GM12875 (cell line): Measurements from ENCODE around the gene IFRD1.

Experiments
- H3K4me3 ChIP-seq: one replicate; pipeline ENCODE4 v1.5.1; 2011; ENCODE audit warnings: low read depth, low read length, control low read depth
- TF ChIP-seq, protein P1 (sequence below): IDR thresholded peaks from 2 replicates; pipeline ENCODE4 v1.5.1; 2011; ENCODE audit warnings: low read depth, mild to moderate bottlenecking, control low read depth, inconsistent platforms, low read length, moderate library complexity, borderline replicate concordance; ENCODE audit not compliant: insufficient read depth

Gene IFRD1

DNA sequence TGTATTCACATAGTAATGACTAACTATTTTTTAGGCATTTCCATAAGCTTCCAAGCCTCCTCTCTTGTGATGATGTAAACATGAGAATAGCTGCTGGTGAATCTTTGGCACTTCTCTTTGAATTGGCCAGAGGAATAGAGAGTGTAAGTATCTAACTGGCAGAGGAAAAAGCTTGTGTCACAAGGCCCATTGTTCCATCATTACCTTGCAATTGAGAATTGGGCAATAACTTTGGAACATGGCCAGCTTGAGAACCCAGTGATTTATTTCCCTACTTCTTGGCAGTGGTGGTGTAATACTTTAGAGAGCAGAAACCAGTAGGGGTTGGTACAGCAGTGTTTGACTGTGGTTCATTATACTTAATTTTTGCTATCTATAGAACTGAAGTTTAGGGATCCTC is 12.0 kb downstream of the IFRD1 start:
- no peak overlapping the region for H3K4me3 ChIP-seq
- TF ChIP-seq, protein P1, sequence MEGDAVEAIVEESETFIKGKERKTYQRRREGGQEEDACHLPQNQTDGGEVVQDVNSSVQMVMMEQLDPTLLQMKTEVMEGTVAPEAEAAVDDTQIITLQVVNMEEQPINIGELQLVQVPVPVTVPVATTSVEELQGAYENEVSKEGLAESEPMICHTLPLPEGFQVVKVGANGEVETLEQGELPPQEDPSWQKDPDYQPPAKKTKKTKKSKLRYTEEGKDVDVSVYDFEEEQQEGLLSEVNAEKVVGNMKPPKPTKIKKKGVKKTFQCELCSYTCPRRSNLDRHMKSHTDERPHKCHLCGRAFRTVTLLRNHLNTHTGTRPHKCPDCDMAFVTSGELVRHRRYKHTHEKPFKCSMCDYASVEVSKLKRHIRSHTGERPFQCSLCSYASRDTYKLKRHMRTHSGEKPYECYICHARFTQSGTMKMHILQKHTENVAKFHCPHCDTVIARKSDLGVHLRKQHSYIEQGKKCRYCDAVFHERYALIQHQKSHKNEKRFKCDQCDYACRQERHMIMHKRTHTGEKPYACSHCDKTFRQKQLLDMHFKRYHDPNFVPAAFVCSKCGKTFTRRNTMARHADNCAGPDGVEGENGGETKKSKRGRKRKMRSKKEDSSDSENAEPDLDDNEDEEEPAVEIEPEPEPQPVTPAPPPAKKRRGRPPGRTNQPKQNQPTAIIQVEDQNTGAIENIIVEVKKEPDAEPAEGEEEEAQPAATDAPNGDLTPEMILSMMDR = no peak

DNA sequence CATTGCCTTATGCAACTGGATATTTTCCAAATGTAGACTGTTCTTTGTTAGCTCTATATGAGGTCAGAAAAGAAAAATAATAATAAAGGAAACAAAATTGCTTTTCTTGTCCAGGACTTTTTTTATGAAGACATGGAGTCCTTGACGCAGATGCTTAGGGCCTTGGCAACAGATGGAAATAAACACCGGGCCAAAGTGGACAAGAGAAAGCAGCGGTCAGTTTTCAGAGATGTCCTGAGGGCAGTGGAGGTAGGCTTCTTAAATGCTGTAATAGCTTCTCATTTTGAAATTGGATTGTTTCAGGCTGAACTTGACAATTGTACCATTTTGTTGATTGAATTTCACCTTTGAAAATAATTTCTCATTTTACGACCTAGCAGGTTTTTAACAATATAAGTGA is 17.6 kb downstream of the IFRD1 start:
- H3K4me3 ChIP-seq = no peak overlapping the region
- TF ChIP-seq, protein P1 = no peak

DNA sequence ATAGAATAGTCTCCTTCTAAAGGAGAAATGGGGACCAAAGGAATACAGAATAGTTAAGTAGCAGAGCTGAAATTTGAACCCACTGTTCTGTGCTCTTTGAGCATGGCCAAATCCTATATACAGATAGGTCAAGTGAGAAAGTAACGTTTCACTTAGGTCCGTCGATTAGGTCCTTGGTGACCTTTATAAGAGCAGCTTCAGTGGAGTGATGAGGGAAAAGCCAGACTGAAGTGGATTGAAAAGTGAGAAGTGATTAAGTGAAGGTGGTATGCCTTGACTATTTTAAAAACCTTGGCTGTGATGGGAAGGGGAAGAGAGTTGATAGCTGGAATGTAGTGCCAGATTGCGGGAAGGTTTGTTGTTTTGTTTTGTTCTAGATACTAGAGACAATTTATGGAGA is 19.9 kb downstream of the IFRD1 start:
- TF ChIP-seq, protein P1 = no peak
- no peak overlapping the region for H3K4me3 ChIP-seq

DNA sequence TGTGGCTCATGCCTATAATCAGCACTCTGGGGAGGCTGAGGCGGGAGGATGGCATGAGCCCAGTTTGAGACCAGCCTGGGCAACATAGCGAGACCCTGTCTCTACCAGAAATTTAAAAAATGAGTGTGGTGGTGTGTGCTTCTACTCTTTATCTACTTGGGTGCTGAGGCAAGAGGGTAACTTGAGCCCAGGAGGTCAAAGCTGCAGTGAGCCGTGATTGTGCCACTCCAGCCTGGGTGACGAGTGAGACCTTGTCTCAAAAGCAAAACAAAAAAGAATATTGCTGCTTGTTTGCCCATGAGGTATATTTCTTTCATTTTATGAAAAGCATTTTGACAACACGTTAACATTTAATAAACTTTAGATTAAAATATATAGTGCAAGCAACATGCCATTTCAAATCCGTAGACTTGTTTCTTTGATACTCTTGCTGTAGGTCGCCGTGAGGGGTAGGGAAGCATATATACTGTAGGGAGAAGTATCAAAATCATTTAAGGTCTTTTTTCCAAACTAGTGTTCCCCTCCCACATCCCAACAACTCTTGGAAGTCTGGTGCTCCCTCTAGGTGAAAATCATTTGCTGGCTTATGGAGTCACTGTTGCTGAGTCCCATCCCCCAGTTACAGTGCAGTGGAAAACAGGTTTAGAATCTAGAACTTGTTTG is 26.3 kb downstream of the IFRD1 start:
- H3K4me3 ChIP-seq = no peak overlapping the region
- TF ChIP-seq, protein P1 = no peak

DNA sequence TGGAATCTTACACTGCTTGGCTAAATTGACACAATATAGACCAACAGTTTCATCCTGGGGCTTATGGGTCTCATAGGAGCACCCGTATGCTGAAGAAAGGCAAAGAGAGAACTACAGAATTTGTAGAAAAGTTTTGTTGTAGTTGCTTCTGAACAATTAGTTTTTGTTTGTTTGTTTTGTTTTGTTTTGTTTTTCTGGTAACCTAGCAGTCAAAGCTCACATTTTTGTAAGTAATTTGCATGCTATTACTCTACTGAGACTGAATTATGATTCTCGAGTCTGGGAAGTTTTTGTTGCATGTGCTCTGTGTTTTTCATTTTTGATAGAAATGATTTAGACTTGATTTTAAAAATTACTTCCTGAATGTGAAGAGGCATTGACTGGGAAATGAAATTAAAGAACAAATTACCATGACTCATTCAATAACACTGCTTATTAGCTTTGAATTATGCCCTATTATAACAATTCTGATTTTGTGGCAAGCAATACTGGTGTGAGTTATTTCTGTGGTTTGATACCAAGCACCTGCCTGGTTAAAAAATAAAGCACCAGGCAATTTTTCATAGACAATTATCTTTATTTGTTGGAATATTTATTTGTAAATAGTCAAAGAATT is 31.0 kb downstream of the IFRD1 start:
- TF ChIP-seq, protein P1 = no peak
- H3K4me3 ChIP-seq = no peak overlapping the region

DNA sequence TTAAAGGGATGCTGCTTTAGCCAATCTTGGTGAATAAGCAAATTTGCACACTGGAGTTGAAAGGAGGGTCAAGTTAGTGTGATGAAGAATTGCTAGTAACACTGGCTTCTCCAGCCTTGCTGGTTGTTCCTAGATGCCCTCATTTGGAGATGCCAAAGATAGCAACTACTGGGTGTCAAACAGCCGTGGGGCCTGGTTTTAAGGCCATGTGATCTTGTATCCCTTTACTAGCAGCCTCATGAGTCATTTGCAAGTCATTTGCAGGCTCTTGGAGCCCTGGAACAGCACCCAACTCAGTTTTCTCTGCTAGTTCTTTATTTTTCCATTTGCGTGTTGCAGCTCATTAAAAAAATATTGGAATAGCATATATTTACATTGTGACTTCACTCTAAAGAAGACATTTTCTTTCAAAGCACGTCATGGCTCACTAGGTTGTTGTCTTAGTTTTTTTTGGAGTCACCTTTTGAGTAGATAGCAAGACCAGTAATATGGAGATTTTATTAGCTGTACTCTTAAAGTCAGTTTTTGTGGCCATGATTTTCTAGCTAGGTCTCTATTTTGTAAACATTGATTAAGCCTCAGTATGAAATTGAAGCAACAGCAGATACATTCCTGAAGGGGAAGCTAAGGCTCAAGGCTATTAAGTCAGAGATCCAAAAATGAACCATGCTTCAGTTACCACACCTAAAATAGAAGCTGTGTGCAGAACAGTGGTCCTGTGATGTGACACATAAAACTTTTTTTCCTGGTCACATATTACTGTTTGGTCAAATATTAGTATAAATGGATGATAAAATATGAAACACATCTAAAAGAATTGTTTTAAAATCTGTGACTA is 31.8 kb downstream of the IFRD1 start:
- TF ChIP-seq, protein P1 = no peak
- no peak overlapping the region for H3K4me3 ChIP-seq
